Measurements from ENCODE around the gene CDKAL1. TPM values are rescaled to one million over a fixed set of nuclear protein-coding genes. Genes with fewer than 3 reads are reported as not detected.

The CDKAL1 gene
- total and polyA plus RNA-seq, 2 of the 8 experiments (the other 6 are each of a cell fraction or from before 2014, with no cell fraction given) = 8.4 to 24.6 TPM

DNA sequence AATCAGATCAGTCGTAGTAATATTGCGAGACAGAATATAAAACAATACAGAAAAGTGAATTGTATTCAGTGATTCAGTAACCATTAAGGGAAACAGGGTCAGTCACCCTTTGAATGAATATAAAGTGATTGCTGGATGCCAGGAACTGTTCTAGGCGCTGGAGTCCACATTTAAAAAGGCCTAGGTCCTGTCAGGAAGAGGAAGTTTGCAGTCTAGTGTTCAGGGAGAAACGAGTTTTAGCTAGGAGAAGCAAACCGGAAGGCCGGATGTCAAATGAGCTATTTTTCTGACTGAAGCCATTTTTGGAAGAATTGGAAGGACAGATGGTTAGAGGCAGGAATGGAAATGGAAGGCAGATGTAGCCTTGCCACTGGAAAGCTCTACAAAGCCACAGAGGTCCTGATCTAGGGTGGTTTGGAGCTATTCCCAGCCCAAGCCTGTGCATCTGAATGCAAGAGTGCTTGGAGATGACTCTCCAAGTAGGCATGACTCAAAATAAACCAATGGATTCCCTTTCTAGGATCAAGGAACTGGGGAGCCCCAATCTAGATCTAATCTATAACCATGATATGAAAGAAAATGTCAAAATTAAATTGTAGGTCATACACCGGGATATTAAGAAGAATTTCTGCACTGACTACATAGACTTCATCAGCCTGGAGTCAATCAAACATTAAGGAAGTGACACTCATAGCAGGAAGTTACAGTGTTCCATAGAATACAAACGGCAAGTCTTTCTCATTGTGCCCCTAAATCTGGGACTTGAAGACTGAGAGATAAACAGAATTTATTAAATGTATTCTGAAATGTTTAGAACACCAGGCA, 36.8 kb upstream of the CDKAL1 start (continued):
- TF ChIP-seq CTBP2 (IDR thresholded peaks at IDR 0.05; ENCODE audit: borderline replicate concordance, insufficient read depth, insufficient read length, low read length) (no peak), FOSL1 (IDR thresholded peaks at IDR 0.05; ENCODE audit: insufficient read depth, low read depth, low read length) (no peak), CBX8 (IDR thresholded peaks at IDR 0.05; ENCODE audit: borderline replicate concordance, low read depth, low read length) (no peak), CEBPB (IDR thresholded peaks at IDR 0.05; ENCODE audit: low read depth, low read length) (no peak)
- TF ChIP-seq, protein P1, sequence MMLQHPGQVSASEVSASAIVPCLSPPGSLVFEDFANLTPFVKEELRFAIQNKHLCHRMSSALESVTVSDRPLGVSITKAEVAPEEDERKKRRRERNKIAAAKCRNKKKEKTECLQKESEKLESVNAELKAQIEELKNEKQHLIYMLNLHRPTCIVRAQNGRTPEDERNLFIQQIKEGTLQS (IDR thresholded peaks at IDR 0.05; ENCODE audit: insufficient read depth, low read depth, low read length) = no peak

Data from H1 (cell line).